Measurements from ENCODE around the gene ANKRD66.

The ANKRD66 gene

GRCh38 chr6:46715141-46715540, 31.6 kb upstream of the ANKRD66 start:
- ATAC-seq, result no peak
- TF ChIP-seq ESRRG (CRISPR knock-in tag; IDR thresholded peaks at IDR 0.05) (no peak), ZNF8 (CRISPR knock-in tag; IDR thresholded peaks at IDR 0.05) (no peak), BACH2 (CRISPR knock-in tag; IDR thresholded peaks at IDR 0.05; ENCODE audit: borderline replicate concordance) (no peak), PATZ1 (CRISPR knock-in tag; IDR thresholded peaks at IDR 0.05; ENCODE audit: borderline replicate concordance) (no peak), CSRNP3 (CRISPR knock-in tag; IDR thresholded peaks at IDR 0.05) (no peak), TOX (CRISPR knock-in tag; IDR thresholded peaks at IDR 0.05; ENCODE audit: borderline replicate concordance) (no peak), SNAI2 (CRISPR knock-in tag; IDR thresholded peaks at IDR 0.05) (no peak), ISL1 (CRISPR knock-in tag; IDR thresholded peaks at IDR 0.05) (no peak), ZNF565 (CRISPR knock-in tag; conservative IDR thresholded peaks at IDR 0.05; ENCODE audit: low read depth) (no peak), CREB5 (CRISPR knock-in tag; IDR thresholded peaks at IDR 0.05; ENCODE audit: low read depth) (no peak), PPARA (CRISPR knock-in tag; IDR thresholded peaks at IDR 0.05; ENCODE audit: borderline replicate concordance) (no peak), RARB (CRISPR knock-in tag; IDR thresholded peaks at IDR 0.05) (no peak), ZFP3 (CRISPR knock-in tag; IDR thresholded peaks at IDR 0.05) (no peak), TSHZ2 (CRISPR knock-in tag; IDR thresholded peaks at IDR 0.05) (no peak), ZC3H10 (CRISPR knock-in tag; IDR thresholded peaks at IDR 0.05) (no peak), POU6F1 (CRISPR knock-in tag; IDR thresholded peaks at IDR 0.05; ENCODE audit: borderline replicate concordance, low read depth) (no peak), ZFP30 (CRISPR knock-in tag; IDR thresholded peaks at IDR 0.05) (no peak), CSDC2 (CRISPR knock-in tag; IDR thresholded peaks at IDR 0.05) (no peak), TCF4 (CRISPR knock-in tag; IDR thresholded peaks at IDR 0.05; ENCODE audit: borderline replicate concordance) (no peak)

GRCh38 chr6:46719099-46719498, 27.6 kb upstream of the ANKRD66 start:
- ATAC-seq, result no peak
- TF ChIP-seq ISL1 (CRISPR knock-in tag; IDR thresholded peaks at IDR 0.05), result no peak
- TF ChIP-seq RARB (CRISPR knock-in tag; IDR thresholded peaks at IDR 0.05), result no peak
- no peak for TF ChIP-seq TSHZ2 (CRISPR knock-in tag; IDR thresholded peaks at IDR 0.05)
- no peak for TF ChIP-seq ZFP3 (CRISPR knock-in tag; IDR thresholded peaks at IDR 0.05)
- no peak for TF ChIP-seq TOX (CRISPR knock-in tag; IDR thresholded peaks at IDR 0.05; ENCODE audit: borderline replicate concordance)
- TF ChIP-seq ZNF565 (CRISPR knock-in tag; conservative IDR thresholded peaks at IDR 0.05; ENCODE audit: low read depth), result no peak
- TF ChIP-seq SNAI2 (CRISPR knock-in tag; IDR thresholded peaks at IDR 0.05), result no peak
- no peak for TF ChIP-seq GLIS3 (CRISPR knock-in tag; IDR thresholded peaks at IDR 0.05)
- TF ChIP-seq ZNF8 (CRISPR knock-in tag; IDR thresholded peaks at IDR 0.05), result no peak
- no peak for TF ChIP-seq OSR1 (CRISPR knock-in tag; IDR thresholded peaks at IDR 0.05)
- TF ChIP-seq CSRNP3 (CRISPR knock-in tag; IDR thresholded peaks at IDR 0.05), result no peak
